Measurements from ENCODE around the gene GOLM1. TPM values are rescaled to one million over a fixed set of nuclear protein-coding genes. Genes with fewer than 3 reads are reported as not detected.

The GOLM1 gene
- total RNA-seq, 4 donors from 2014 or later, result 7.7 to 19.2 (median 10.2) TPM

- no peak for TF ChIP-seq CTCF (IDR thresholded peaks at IDR 0.05; ENCODE audit: low read depth)
These were observed 30.0 kb downstream of the GOLM1 start for GRCh38 chr9:86069206-86069869.

- no peak for TF ChIP-seq CTCF (IDR thresholded peaks at IDR 0.05; ENCODE audit: low read depth)
These were observed 35.1 kb downstream of the GOLM1 start for GRCh38 chr9:86064220-86064619.

- no peak for TF ChIP-seq CTCF (IDR thresholded peaks at IDR 0.05; ENCODE audit: low read depth)
These were observed 36.3 kb downstream of the GOLM1 start for GRCh38 chr9:86062845-86063693.

- no peak for TF ChIP-seq CTCF (IDR thresholded peaks at IDR 0.05; ENCODE audit: low read depth)
These were observed 37.2 kb downstream of the GOLM1 start for GRCh38 chr9:86061972-86062739.

GRCh38 chr9:86057491-86057890 lies 41.9 kb downstream of the GOLM1 start:
- no peak for TF ChIP-seq CTCF (IDR thresholded peaks at IDR 0.05; ENCODE audit: low read depth)

GRCh38 chr9:86054695-86055094 lies 44.7 kb downstream of the GOLM1 start:
- no peak for TF ChIP-seq CTCF (IDR thresholded peaks at IDR 0.05; ENCODE audit: low read depth)
